Measurements from ENCODE around the gene P3H4. TPM values are rescaled to one million over a fixed set of nuclear protein-coding genes. Genes with fewer than 3 reads are reported as not detected.
A peak's percentile ranks its signal among the peaks of the same experiment; 100 is the strongest.

P3H4 gene
- total and polyA plus RNA-seq, 2 of the 4 experiments (the other 2 are of a cell fraction) = 21.5 to 66.7 TPM

DNA sequence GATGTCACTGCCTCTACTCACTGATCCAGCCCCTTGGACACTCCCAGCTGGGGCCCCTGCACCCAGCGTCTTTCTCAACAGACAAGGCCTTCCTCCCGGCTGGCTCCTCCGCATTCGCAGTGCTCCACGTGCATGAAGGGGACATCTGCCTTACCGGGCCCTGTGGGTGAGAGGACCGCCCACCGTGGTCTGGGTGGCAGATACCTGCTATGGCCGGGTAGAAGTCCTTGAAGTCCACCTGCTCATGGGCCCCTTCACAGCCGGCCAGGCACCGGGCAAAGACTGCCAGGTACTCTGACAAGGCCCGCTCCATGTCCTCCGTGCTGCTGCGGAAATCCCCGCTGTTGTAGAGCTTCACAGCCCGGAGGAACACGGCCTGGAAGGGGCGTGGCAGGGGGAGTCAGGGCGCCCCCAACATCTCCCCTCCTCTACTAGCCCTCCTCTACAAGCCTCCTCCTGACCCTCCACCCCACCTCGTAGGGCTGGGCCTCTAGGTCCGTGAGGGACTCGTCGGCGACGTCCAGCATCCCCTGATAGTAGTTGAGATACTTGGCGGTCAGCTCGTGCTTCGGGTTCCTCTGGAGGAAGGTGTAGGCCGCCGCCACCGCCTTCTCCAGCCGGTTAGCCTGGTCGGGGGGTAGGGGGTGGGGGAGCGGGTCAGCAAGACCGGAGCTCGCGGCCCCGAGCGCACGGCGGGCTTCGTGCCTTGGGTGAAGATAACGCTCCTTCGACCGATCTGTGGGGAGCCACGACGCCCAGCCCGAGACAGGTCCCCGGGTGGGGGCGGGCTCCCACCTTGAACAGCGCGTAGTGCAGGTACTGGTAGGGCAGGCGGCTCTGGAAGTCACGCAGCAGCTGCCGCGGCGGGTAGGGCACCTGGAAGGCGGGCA is 845 bp downstream of the P3H4 start:
- peak overlapping the region; percentile 100 for H2AK9ac ChIP-seq (replicated peaks; ENCODE audit: low read depth, low read length, poor library complexity)
- peak overlapping the region; percentile 87 for H3K14ac ChIP-seq (replicated peaks; ENCODE audit: low read depth, low read length)
- H3K9ac ChIP-seq (ENCODE audit: low read depth, low read length) = peak overlapping the region; percentile 80
- H2BK5ac ChIP-seq (ENCODE audit: low read depth, low read length, poor library complexity, severe bottlenecking) = peak overlapping the region; percentile 91
- H3K9me1 ChIP-seq (ENCODE audit: insufficient read depth, low read length) = peaks cover 26% of the 10 kb centered on the region
- H3K36me3 ChIP-seq (ENCODE audit: control insufficient read depth, insufficient read depth, low read length) = peaks cover 20% of the 10 kb centered on the region
- H3K9me3 ChIP-seq (ENCODE audit: control insufficient read depth, insufficient read depth, low read length) = no peaks in the 10 kb centered on the region
- H3K79me1 ChIP-seq (ENCODE audit: low read depth in 1 of 2, low read length in 2 of 2) = peaks cover 18 to 82% of the 10 kb centered on the region in 2 experiments
- peak overlapping the region; percentile 88; the same call in 1 of the 2 replicates for H4K91ac ChIP-seq (ENCODE audit: insufficient read depth, low read depth, low read length)
- no peak overlapping the region for H2BK20ac ChIP-seq (ENCODE audit: low read depth, low read length)
- ChIA-PET CTCF (no interaction called here), POLR2A (ENCODE audit: unreplicated experiment) (no interaction called here)
- peak overlapping the region; percentile 58 for H4K5ac ChIP-seq (ENCODE audit: low read depth, low read length)
- peak overlapping the region; percentile 94 for H2AFZ ChIP-seq (replicated peaks; ENCODE audit: low read length, poor library complexity)
- no peaks in the 10 kb centered on the region for H3K27me3 ChIP-seq (ENCODE audit: control insufficient read depth, insufficient read depth, low read length)
- dilution Hi-C loops (cut with HindIII; ENCODE audit: low sequenced_read_pairs, unreplicated experiment) = no loop called here
- H3K18ac ChIP-seq (ENCODE audit: low read depth, low read length) = no peak overlapping the region
- H3K23ac ChIP-seq (ENCODE audit: low read depth, low read length) = peak overlapping the region; percentile 79
- peak overlapping the region; percentile 89 for H3K4ac ChIP-seq (ENCODE audit: low read depth, low read length)
- peaks cover 20% of the 10 kb centered on the region for H3K4me1 ChIP-seq (ENCODE audit: control insufficient read depth, insufficient read depth, low read length)
- peak overlapping the region; percentile 88 for H3K4me2 ChIP-seq (ENCODE audit: low read depth, low read length)
- intact Hi-C loops (cut with micrococcal nuclease) = no loop called here
- WGBS, 2 experiments (ENCODE audit: extremely low coverage in 2 of 2, insufficient read length in 1 of 2) = 20% methylated on average over 17 of the region's 58 CpGs; no CpG with 5 or more reads in 1 of the 2 experiments
- peak overlapping the region; percentile 68 for H3K27ac ChIP-seq (ENCODE audit: insufficient read depth, low read length)
- H3K56ac ChIP-seq (ENCODE audit: extremely low read depth, insufficient read depth, low read length) = peak overlapping the region; percentile 59
- H4K20me1 ChIP-seq (ENCODE audit: insufficient read depth, low read length) = peaks cover 32% of the 10 kb centered on the region
- BruUV-seq (replicated peaks) = no TSS peak
- peak overlapping the region; percentile 55; the same call in 1 of the 2 replicates for H2BK120ac ChIP-seq (ENCODE audit: low read depth, low read length)
- ATAC-seq (ENCODE audit: low read depth) (peak; percentile 0; the same call in 1 of the 2 replicates), DNase-seq (no peak)
- peak overlapping the region; percentile 76 to 92; a peak in 2 of 4 replicates for H4K8ac ChIP-seq (ENCODE audit: low read depth in 2 of 2, low read length in 2 of 2)
- peak overlapping the region; percentile 43; the same call in 1 of the 3 replicates for H2BK15ac ChIP-seq (ENCODE audit: low read depth, low read length)
- in situ Hi-C loops (cut with MboI; ENCODE audit: low sequenced_read_pairs) = no loop called here
- H3K4me3 ChIP-seq (ENCODE audit: insufficient read depth, low read depth, low read length) = peak overlapping the region; percentile 88
- H2AK5ac ChIP-seq (ENCODE audit: low read depth, low read length) = peak overlapping the region; percentile 88
- no peak for TF ChIP-seq SMC3 (IDR thresholded peaks at IDR 0.05; ENCODE audit: low read depth, low read length)
- no peak for TF ChIP-seq RAD21 (IDR thresholded peaks at IDR 0.05; ENCODE audit: low read length)
- TF ChIP-seq, protein P1, sequence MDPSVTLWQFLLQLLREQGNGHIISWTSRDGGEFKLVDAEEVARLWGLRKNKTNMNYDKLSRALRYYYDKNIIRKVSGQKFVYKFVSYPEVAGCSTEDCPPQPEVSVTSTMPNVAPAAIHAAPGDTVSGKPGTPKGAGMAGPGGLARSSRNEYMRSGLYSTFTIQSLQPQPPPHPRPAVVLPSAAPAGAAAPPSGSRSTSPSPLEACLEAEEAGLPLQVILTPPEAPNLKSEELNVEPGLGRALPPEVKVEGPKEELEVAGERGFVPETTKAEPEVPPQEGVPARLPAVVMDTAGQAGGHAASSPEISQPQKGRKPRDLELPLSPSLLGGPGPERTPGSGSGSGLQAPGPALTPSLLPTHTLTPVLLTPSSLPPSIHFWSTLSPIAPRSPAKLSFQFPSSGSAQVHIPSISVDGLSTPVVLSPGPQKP (IDR thresholded peaks at IDR 0.05; ENCODE audit: borderline replicate concordance, low read depth, low read length) = no peak
- TF ChIP-seq CEBPB (IDR thresholded peaks at IDR 0.05; ENCODE audit: low read depth, low read length) = no peak
- TF ChIP-seq BHLHE40 (IDR thresholded peaks at IDR 0.05; ENCODE audit: low read depth, low read length) = no peak
- no peak for TF ChIP-seq RCOR1 (IDR thresholded peaks at IDR 0.05; ENCODE audit: insufficient replicate concordance, low read length)
- no peak for TF ChIP-seq CHD1 (IDR thresholded peaks at IDR 0.05; ENCODE audit: low read depth, low read length)
- TF ChIP-seq NFE2L2 (IDR thresholded peaks at IDR 0.05; ENCODE audit: low read depth, low read length) = no peak
- no peak for TF ChIP-seq RFX5 (IDR thresholded peaks at IDR 0.05; ENCODE audit: low read depth, low read length)
- no peak for TF ChIP-seq MAZ (IDR thresholded peaks at IDR 0.05; ENCODE audit: borderline replicate concordance, low read depth, low read length)
- TF ChIP-seq USF2 (IDR thresholded peaks at IDR 0.05; ENCODE audit: low read depth, low read length) = no peak
- TF ChIP-seq MAFK (IDR thresholded peaks at IDR 0.05; ENCODE audit: low read depth, low read length) = no peak
- TF ChIP-seq MXI1 (IDR thresholded peaks at IDR 0.05; ENCODE audit: borderline replicate concordance, low read depth, low read length) = no peak

All from IMR-90 (cell line).